Stomach (tissue), 9 donors: ENCODE measurements around the gene MEX3B. TPM values are rescaled to one million over a fixed set of nuclear protein-coding genes. Genes with fewer than 3 reads are reported as not detected.
"Not testable (repeated sequence)": the region's sequence is repeated elsewhere in the genome, so short reads cannot be mapped to it uniquely, and the experiment has no call there.

ENCODE experiments used
- DNase-seq, 2 donors: peaks; one replicate each; pipeline versions ENCODE4 v3.0.0 to v3.0.0-alpha.2; 2013 to 2019
- H3K27ac ChIP-seq, 5 donors: fragments of 200-600 bp in 4 of 5; sonication (generic) in 4 of 5; one replicate each; pipeline ENCODE4 v1.5.1; 2013 to 2019; ENCODE audit warnings: mild to moderate bottlenecking in 1 of 5, moderate library complexity in 1 of 5
- H3K27me3 ChIP-seq, 3 donors: fragments of 200-600 bp; sonication (generic); one replicate each; pipeline ENCODE4 v1.5.1; 2017 to 2019; ENCODE audit warnings: mixed run types in 1 of 3
- H3K36me3 ChIP-seq, 4 donors: fragments of 200-600 bp; sonication (generic); 1 replicate in 3 of 4; 2 replicates in 1 of 4; pipeline ENCODE4 v1.5.1; 2016 to 2019
- H3K4me1 ChIP-seq, 4 donors: fragments of 200-600 bp; sonication (generic); one replicate each; pipeline ENCODE4 v1.5.1; 2016 to 2019
- H3K4me3 ChIP-seq, 4 donors: fragments of 200-600 bp; sonication (generic) in 3 of 4; one replicate each; pipeline ENCODE4 v1.5.1; 2016 to 2019; ENCODE audit warnings: mild to moderate bottlenecking in 1 of 4
- H3K9me3 ChIP-seq, 4 donors: fragments of 200-600 bp; sonication (generic); one replicate each; pipeline ENCODE4 v1.5.1; 2016 to 2019
- CTCF ChIP-seq, 7 experiments: fragments of 450-650 bp in 4 of 7; fragments of 200-600 bp in 3 of 7; sonication (generic) in 3 of 7; IDR thresholded peaks; one replicate each; pipeline ENCODE4 v1.5.1; 2016 to 2019; ENCODE audit warnings: antibody characterized with exemption in 7 of 7, control low read depth in 2 of 7, mild to moderate bottlenecking in 1 of 7
- EP300 ChIP-seq: sonication (generic); formaldehyde crosslinking; IDR thresholded peaks from one replicate; pipeline ENCODE4 v1.6.1; 2017; ENCODE audit warnings: antibody characterized with exemption
- POLR2A ChIP-seq, 4 donors: fragments of 450-650 bp; IDR thresholded peaks; one replicate each; pipeline ENCODE4 v1.6.1; 2016; ENCODE audit warnings: antibody characterized with exemption in 4 of 4, control low read depth in 2 of 4, mild to moderate bottlenecking in 1 of 4, moderate library complexity in 1 of 4
- POLR2AphosphoS5 ChIP-seq, 3 donors: sonication (generic); formaldehyde crosslinking; IDR thresholded peaks; one replicate each; pipeline ENCODE4 v1.6.1; 2016; ENCODE audit warnings: antibody characterized with exemption in 3 of 3
- WGBS, 5 donors: extraction: QIAGEN DNeasy Blood & Tissue Kit in 3 of 5; methylation state at CpG; one replicate each; pipeline versions ENCODE4 v1.1.5 to v1.1.7; 2013 to 2018; 5-methylcytosine and 5-hydroxymethylcytosine counted together
- intact Hi-C: fragments of 100-400 bp; cut with DNase I; formaldehyde crosslinking; loops from one replicate; pipeline ENCODE4 v1.15.1; 2023; ENCODE audit warnings: low total_unique reads
- polyA plus RNA-seq, 3 donors: library from polyadenylated mRNA; stranded (reverse); fragments of 200-250 nt; gene quantifications; one replicate each; pipeline ENCODE4 v1.2.3, GENCODE V29; 2013
- total RNA-seq, 5 donors: library from RNA; depleted of rRNA; stranded (reverse); fragments of >200 nt; gene quantifications; one replicate each; pipeline versions ENCODE4 v1.1.0 to v1.2.3, GENCODE V29; 2014 to 2016
- donor health status: healthy with polysubstance abuse.
- donor health status: Bipolar disorder and iron deficiency.
- donor health status: healthy.

The MEX3B gene
- total and polyA plus RNA-seq, 8 donors: 0.44 to 2.9 (median 0.46) TPM; not detected in 3

DNA sequence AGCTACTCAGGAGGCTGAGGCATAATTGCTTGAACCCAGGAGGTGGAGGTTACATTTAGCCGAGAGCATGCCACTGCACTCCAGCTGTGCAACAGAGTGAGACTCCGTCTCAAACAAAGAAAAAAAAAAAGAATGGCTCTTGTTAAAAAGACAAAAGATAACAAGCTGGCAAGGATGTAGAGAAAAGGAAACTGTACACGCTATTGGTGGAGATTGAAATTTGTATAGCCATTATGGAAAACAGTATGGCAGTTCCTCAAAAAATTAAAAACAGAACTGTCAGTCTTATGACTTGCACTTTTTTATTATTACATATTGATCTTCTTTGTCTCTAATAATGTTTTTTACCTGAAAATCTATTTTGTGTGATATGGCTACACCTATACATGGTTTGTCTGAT, 41.9 kb downstream of the MEX3B start:
- Histone ChIP-seq H3K9me3 (peaks cover 0 to 21% (median 13%) of the 10 kb centered on the region in 4 donors), H3K4me3 (no peak overlapping the region), H3K27ac (no peak overlapping the region), H3K36me3 (no peaks in the 10 kb centered on the region), H3K4me1 (no peaks in the 10 kb centered on the region), H3K27me3 (no peaks in the 10 kb centered on the region)
- no peak for DNase-seq
- WGBS, 5 donors: 69 to 86% (median 79%) methylated on average over 3 of the region's 3 CpGs
- intact Hi-C loops: no loop called here
- no peak for TF ChIP-seq CTCF (IDR thresholded peaks at IDR 0.05)
- no peak for TF ChIP-seq POLR2A (IDR thresholded peaks at IDR 0.05)
- no peak for TF ChIP-seq POLR2AphosphoS5 (IDR thresholded peaks at IDR 0.05)
- no peak for TF ChIP-seq EP300

- H3K27ac ChIP-seq, H3K4me3 ChIP-seq, intact Hi-C loops, H3K36me3 ChIP-seq, H3K4me1 ChIP-seq, DNase-seq, H3K27me3 ChIP-seq: not testable (repeated sequence)
- WGBS, 5 donors: 64 to 85% (median 79%) methylated on average over 15 to 22 of the region's 22 CpGs
- H3K9me3 ChIP-seq: peaks cover 0 to 21% (median 14%) of the 10 kb centered on the region in 4 donors
Observed at GRCh38 chr15:81995081-81995480, 50.7 kb downstream of the MEX3B start.

- no peaks in the 10 kb centered on the region for H3K4me1 ChIP-seq
- 68 to 91% (median 87%) methylated on average over 1 of the region's 1 CpG for WGBS, 5 donors
Observed at GRCh38 chr15:81992523-81992922, 53.3 kb downstream of the MEX3B start.

More at GRCh38 chr15:81992523-81992922, 53.3 kb downstream of the MEX3B start:
- Histone ChIP-seq H3K27me3 (peaks cover 0 to 3% (median 0%) of the 10 kb centered on the region in 3 donors), H3K27ac (no peak overlapping the region), H3K36me3 (no peaks in the 10 kb centered on the region), H3K4me3 (no peak overlapping the region), H3K9me3 (peaks cover 0 to 21% (median 14%) of the 10 kb centered on the region in 4 donors)
- intact Hi-C loops: no loop called here
- no peak for DNase-seq
- TF ChIP-seq EP300 (no peak), CTCF (IDR thresholded peaks at IDR 0.05) (no peak), POLR2A (IDR thresholded peaks at IDR 0.05) (no peak), POLR2AphosphoS5 (IDR thresholded peaks at IDR 0.05) (no peak)

Other genes with a start within 250 kb of the MEX3B start
- gene EFL1, start 216.7 kb upstream of the MEX3B start, total RNA-seq: 10 to 100 TPM in 4 of 5 donors, 1 to 10 TPM in 1; 7.1 to 19.8 (median 13.2) TPM
- 10 to 100 TPM in 1 of 3 donors, 1 to 10 TPM in 2; 4.6 to 11.8 (median 5.2) TPM for gene EFL1, start 216.7 kb upstream of the MEX3B start, polyA plus RNA-seq
- gene SAXO2, start 216.8 kb upstream of the MEX3B start, total RNA-seq: 10 to 100 TPM in 1 of 5 donors, 1 to 10 TPM in 1, under 1 TPM in 1, not detected in 2; 0.14 to 18.7 (median 1.8) TPM
- 10 to 100 TPM in 1 of 3 donors, 1 to 10 TPM in 2; 2.7 to 14.8 (median 3.9) TPM for gene SAXO2, start 216.8 kb upstream of the MEX3B start, polyA plus RNA-seq